GM19025 (cell line): ENCODE results near the gene AP1M1.
"Not testable (repeated sequence)": the region's sequence is repeated elsewhere in the genome, so short reads cannot be mapped to it uniquely, and the experiment has no call there.

Source experiments
- ATAC-seq: cut with Tn5 transposase; IDR thresholded peaks from one replicate; pipeline ENCODE4 v1.9.1; 2021; ENCODE audit warnings: mild to moderate bottlenecking, low read depth, moderate library complexity; ENCODE audit not compliant: unreplicated experiment

The AP1M1 gene

DNA sequence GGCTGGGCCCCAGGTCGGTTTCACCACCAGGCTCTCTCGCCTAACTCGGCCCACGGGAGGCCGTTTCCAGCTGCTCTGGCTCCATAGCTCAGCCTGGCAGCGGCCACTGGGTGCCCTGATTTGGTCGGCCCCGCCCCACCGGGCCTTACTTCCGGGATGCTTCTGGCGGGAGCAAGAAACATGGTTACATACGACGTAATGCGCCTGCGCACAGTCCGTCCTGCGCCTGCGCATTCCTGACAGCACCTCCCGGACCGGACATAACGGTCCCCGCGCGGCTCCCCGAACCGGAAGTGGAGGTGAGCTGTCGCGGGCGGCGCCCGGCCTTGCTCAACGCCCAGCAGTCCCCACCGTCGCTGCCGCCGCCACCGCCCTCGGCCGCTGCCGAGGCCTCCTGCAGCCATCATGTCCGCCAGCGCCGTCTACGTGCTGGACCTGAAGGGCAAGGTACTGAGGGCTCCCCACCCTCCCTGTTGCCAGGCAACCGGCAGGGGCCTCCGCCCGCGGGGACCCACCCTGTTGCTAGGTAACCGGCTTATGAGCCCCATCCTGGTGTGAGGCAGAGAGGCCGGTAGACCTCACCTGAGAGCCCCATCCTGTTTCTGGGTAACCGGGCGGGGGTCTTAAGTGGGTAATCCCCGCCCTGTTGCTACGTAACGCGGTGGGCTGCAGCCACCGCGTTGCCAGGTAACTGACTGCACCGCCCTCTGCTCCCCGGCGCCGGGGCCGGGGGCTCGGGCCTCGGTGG, at the start of gene AP1M1:
Gene AP1M1 (plus strand): TSS at position 290 of the 748 bp plus-strand sequence. CDS start 116 bp downstream, at position 406.
- ATAC-seq = peak; percentile 82

DNA sequence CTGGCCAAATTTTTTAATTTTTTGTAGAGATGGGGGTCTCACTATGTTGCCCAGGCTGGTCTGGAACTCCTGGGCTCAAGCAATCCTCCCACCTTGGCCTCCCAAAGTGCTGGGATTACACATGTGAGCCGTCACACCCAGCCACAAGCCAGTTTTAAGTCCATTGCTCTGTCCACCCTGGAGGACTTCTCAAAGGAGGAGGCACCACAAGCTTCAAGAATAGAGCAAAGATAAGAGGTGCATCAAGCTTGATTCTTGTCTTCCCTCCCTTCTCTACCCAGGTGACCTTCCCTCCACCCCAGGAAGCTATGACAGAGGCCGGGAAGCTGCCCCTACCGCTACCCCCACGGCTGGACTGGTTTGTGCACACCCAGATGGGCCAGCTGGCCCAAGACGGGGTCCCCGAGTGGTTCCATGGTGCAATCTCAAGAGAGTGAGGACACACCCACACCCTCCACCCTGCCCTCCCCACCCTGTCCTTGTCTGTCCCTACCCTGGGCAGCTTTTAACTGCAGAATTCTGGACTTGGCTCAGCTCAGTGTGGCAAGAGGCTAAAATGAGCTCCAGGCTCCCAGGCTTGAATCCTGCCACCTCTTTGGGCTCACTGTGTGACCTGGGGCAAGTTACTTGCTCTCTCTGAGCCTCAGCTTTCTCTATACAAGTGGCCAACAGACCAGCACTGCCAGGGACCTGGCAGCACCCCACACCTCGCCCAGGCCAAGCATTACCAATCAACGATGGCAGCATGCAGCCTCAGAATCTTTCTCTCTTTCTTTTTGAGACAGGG, 49.1 kb upstream of the AP1M1 start:
- no peak for ATAC-seq

DNA sequence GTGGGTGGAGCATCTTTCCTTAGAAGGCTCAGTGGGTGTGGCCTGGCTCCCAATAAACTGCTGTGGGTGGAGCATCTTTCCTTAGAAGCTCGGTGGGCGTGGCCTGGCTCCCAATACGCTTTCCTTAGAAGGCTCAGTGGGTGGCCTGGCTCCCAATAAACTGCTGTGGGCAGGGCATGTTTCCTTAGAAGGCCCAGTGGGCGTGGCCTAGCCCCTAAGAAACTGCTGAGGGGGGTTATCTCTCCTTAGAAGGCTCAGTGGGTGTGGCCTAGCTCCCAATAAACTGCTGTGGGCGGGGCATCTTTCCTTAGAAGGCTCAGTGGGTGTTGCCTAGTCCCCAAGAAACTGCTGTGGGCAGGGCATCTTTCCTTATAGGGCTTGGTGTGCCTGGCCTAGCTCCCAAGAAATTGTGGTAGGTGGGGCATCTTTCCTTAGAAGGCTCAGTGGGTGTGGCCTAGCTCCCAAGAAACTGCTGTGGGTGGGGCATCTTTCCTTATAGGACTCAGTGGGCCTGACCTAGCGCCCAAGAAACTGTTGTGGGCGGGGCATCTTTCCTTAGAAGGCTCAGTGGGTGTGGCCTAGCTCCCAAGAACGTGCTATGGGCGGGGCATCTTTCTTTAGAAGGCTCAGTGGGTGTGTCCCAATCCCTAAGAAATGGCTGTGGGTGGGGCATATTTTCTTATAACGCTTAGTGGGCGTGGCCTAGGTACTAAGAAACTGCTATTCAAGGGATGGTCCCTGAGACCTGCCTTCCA, 44.0 kb upstream of the AP1M1 start:
- no peak for ATAC-seq

DNA sequence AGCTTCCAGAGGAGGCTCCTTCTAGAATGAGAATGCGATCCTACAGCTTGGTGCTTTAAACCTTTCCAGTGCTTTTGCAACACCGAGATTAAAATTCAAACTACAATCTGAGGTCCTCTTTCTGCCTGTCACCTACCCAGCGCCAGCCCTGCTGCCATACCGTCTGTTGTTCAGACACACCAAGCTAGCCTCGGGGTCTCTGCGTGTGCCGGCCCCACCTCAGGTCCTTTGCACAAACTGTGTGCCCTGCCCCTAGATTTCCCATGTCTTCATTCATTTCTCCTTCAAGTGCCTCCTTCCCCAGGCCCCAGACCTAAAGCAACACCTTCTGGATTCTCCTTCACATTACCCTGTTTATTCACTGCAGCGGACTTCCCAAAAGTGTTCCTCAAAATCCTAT, 43.2 kb upstream of the AP1M1 start:
- no peak for ATAC-seq

DNA sequence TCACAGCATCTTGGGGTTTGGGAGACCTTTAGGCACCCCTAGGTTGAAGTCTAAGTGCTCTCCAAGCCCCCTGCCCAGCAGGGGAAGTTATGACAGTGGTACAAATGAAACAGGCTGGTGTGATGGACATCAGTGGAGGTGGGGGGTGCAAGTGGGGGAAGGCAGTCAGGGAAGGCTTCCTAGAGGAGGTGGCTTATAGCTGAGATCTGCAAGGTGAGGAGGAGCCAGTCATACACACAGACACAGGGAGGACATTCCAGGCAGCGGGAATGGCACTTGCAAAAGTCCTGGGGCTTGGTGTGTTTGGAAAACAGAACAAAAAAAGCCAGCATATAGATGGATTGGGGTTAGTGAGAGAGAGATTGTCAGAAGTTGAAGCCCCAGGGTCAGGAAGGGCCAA, 42.6 kb upstream of the AP1M1 start:
- ATAC-seq = no peak

DNA sequence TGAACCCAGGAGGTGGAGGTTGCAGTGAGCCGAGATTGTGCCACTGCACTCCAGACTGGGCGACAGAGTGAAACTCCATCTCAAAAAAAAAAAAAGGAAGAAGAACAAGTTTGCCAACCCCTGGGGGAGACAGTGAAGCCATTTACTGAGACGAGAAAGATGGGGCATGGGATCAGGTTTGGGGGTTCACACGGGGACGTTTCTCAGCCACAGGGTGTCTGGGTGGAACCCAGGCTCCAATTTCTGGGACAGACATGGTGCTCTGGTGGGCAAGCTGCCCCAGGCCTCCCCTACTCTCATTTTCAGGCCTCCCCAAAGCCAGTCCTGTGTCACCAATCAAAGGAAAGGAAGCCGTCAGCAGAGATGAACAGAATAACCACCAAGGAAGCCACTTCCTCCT, 40.8 kb upstream of the AP1M1 start:
- ATAC-seq = no peak

DNA sequence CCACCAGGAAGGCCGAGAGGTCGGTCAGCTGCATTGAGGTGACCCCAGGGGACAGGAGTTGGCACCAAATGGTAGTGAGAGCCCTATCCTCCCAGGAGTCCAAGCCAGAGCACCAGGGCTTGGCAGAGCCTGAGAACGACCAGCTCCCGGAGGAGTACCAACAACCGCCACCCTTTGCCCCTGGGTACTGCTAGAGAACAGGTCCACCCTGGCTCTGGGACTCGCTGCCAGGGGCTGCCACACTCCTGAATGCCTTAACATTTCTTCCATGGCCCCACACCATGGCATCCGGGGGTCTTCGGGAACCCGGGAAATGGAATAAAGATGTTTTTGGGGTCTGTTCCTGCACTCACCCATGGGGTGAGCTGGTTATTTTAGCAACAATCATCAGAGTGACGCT, 40.1 kb upstream of the AP1M1 start:
- no peak for ATAC-seq

DNA sequence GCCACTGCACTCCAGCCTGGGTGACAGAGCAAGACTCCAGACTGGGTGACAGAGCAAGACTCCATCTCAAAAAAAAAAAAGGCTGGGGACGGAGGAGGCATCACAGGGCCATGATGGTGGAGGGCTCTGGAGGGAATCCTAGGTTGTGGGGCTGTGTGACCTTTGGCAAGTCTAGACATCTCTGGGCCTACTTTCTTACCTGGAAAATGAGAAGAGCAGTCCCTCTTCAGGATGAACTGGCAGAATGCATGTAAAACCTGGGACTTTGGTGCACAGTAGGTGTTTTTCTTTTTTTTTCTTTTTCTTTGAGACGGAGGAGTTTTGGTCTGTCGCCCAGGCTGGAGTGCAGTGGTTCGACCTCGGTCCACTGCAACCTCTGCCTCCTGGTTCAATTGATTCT, 38.1 kb upstream of the AP1M1 start:
- ATAC-seq = no peak

DNA sequence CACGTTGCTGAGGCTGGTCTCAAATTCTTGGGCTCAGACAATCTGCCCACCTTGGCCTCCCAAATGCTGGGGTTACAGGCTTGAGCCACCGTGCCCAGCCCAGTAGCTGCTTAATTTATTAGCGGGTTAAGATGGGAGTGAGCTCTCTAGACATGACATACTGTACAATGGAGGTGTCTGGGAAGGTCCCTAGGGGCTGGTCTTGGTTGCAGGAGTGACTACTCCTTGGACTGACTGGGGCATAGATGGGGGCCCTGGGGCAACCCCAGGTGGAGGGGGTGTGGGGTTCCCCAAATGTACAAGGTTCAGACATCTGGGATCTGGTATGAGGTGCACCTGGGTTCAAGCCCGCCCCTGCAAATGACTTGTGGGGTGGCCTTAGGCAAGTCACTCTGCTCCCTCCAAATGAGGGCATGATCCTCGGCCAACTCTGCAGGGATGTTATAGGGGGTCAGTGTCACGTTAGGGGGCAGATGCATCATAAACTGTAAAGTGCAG, 37.2 kb upstream of the AP1M1 start:
- no peak for ATAC-seq

DNA sequence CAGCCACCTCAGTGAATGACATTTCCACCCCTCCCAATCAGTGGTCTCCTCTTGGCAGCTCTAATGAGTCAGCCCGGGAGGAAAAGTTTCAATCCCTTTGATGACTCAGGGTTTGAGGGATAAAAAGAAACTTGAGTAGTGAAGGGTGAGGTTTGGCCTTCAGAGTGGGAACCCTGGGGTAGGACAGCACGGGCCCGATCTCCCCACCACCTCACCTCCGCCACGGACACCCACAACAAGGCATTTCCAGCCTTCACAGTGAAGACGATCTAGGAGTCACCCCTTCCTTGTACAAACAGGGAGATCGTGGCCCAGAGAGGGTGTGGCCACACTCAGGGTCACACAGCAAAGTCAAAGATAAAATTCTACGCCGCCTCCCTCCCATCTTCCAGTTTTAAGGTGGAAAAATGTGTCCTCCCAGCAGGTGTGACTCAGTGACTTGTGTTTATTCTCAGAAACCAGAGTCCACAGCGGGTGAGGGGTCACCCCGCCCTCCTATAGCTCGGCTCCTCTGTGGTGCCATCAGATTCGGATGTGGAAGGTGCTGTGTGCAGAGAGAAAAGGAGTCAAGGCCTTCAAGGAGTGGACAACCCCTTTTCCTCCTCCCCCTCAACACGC, 36.7 kb upstream of the AP1M1 start:
- ATAC-seq = no peak

DNA sequence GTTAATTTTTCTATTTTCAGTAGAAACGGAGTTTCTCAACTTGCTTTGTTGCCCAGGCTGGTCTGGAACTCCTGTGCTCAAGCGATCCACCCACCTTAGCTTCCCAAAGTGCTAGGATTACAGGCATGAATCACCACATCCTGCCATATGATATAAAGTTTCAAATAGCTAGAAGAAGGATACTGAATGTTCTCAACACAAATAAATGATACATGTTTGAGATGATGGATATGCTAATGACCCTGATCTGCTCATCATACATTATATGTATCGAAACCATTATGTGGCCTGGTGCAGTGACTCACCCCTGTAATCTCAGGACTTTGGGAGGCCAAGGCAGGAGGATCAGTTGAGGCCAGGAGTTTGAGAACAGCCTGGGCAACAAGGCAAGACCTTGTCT, 35.9 kb upstream of the AP1M1 start:
- ATAC-seq = no peak

DNA sequence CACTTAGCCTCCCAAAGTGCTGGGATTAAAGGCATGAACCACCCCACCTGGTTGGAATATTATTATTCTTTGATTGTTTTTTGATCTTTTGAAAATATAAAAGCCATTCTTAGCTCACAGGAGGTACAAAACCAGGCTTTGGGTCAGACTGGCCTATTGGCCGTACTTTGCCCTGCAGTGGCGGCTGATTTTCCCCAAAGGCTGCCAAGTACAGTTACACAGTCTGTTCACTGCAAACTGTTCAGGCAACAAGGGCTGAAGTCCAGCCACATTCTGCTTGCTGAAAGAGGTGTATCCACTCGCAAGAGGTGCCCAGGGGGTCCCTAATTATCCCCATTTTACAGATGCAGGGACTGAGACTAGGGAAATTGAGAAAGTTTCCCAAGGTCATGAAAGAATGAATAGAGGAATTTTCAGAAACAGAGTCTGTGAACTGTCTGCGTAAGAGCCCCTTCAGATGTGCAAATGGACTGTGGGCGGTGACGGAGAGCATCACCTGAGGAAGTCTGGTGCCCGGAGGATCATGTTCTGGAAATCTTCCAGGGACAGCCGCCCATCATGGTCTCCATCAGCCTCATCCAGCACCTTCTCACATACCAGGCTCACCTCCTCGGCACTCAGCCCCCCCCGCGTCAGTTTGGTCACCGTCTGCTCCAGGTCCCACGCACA, 33.4 kb upstream of the AP1M1 start:
- no peak for ATAC-seq

DNA sequence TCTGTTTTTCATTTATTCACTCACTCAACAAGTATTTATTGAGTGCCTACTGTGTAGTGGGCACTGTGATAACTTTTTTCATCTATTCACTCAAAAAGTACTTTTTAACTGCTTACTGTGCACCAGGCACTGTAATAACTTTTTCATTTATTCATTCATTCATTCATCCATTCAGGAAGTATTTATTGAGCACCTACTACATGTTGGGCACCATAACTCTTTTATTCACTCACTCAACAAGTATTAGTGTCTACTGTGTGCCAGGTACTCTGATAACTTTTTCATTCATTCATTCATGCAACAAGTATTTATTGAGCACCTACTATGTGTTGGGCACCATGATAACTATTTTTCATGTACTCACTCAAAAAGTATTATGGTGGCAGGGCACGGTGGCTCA, 31.3 kb upstream of the AP1M1 start:
- no peak for ATAC-seq

DNA sequence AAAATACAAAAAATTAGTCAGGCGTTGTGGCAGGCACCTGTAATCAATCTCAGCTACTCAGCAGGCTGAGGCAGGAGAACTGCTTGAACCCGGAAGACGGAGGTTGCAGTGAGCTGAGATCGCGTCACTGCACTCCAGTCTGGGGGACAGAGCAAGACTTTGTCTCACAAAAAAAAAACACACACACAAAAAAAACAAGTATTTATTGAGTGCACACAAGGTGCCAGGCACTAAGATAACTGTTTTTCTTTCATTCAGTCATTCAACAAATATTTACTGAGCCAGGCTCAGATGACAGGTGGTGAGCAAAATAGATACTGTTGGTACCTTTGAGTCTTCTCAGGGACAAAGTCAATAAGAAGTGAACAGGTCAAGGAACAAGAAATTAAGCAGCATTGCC, 30.7 kb upstream of the AP1M1 start:
- ATAC-seq = no peak

DNA sequence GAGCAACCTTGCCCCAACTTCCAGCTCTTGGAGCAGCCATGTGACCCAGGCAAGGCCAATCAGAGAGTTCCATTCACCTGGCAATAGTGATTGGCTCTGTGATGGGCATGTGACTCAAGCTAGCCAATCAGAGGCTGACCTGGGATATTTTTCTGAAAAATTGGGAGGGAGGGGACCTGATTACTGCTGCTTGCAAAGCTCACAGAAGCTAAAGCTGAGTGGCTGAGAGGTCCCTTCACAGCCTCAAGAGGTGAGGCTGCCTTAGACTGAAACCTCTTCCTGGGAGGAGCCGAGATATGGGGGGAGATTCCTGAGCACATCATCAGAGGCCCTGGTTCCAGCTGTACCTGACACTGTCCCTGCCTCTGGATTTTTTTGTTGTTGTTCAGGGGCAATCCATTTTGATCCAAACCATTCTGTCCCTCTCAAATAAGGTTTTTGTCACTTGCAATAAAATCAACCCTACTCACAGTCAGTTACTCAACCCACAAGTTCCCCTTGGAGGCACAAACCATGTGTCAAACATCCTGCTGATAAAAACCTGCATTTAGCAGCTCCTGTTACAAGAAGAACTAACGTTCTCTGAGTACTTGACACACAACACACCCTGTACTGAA, 29.1 kb upstream of the AP1M1 start:
- no peak for ATAC-seq

DNA sequence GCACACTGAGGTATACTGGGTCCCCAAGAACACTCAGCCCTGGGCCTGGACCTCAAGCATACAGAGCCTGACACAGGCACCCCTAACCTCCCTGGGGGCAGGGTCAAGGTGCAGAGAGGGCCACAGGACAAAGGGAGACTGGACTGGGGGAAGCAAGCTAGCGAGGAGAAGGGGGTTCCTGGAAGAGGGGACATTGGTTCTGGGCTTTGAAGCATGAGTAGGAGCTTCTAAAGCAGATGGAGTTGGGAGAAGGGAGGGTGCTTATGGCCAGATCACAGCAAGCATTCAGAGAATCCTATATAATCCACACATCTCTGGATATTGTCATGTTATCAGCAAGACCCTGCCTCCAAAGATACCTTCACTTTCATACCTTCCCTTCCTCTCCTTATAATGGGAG, 27.6 kb upstream of the AP1M1 start:
- no peak for ATAC-seq

DNA sequence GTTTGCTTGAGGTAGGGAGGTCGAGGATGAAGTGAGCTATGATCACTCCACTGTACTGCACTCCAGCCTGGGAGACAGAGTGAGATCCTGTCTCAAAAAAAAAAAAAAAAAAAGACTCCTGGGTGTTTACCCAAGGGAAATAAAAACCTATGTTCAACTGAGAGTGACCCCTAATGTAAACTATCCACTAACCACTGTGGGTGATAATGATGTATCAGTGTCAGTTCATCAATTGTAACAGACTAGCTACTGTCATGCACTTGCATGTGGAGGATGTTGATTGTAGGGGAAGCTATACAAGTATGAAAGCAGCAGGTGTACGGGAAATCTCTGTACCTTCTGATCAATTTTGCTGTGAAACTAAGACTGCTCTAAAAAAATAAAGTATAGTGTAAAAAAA, 21.8 kb upstream of the AP1M1 start:
- no peak for ATAC-seq

DNA sequence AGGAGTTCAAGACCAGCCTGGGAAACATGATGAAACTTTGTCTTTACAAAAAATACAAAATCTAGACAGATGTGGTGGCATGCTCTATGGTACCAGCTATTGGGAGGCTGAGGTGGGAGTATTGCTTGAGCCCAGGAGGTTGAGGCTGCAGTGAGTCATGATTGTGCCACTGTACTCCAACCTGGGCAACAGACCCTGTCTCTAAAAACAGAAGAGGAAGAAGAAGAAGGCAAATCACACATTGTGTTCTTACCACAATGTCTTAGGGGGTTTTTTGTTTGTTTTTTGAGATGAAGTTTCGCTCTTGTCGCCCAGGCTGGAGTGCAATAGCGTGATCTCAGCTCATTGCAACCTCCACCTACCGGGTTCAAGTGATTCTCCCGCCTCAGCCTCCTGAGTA, 18.8 kb upstream of the AP1M1 start:
- not testable (repeated sequence) for ATAC-seq

DNA sequence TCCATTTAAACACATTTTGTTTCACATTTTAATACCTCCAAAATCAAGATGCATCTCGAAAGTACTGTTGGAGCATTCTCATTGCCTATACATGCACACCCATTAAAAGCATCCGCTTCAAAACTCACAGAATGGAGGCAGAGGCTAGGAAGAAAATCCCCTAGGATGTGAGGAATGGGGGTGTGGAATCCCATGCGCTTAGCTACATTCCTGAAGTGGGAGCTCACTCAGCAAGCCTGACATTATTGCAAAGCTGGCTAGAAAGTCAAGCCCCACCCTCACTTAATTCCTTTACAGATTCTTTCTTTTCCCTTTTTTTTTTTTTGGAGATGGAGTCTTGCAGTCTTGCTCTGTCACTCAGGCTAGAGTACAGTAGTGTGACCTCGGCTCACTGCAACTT, 17.1 kb upstream of the AP1M1 start:
- no peak for ATAC-seq

DNA sequence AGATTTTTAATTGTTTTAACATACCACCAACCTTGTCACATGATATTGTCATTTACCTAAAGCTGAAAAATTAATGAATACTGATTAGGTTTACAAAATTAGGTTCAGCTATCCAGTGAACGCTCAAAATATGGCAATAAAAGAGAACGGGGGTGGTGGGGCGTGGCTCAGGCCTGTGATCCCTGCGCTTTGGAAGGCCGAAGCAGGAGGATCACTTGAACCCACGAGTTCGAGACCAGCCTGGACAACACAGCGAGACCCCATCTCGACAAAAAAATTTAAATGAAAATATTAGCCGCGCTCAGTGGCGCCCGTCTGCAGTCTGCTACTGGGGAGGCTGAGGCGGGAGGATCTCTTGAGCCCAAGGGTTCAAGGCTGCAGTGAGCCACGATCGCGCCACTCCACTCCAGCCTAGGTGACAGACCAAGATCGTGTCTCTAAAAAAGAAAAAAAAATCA, 13.0 kb upstream of the AP1M1 start:
- ATAC-seq = no peak
